Mucosa of descending colon (tissue), 3 donors: Measurements from ENCODE around the gene SPATA12. TPM values are rescaled to one million over a fixed set of nuclear protein-coding genes. Genes with fewer than 3 reads are reported as not detected.

Source experiments
- ATAC-seq: fragments of 200-7000 bp; cut with Tn5 transposase; one replicate; pipeline ENCODE4 v1.9.1; 2020; ENCODE audit warnings: mild to moderate bottlenecking, moderate library complexity
- DNase-seq, 3 donors: peaks; one replicate each; pipeline ENCODE4 v3.0.0-alpha.2; 2020
- H3K36me3 ChIP-seq: fragments of 200-600 bp; one replicate; pipeline ENCODE4 v1.8.0; 2021; ENCODE audit warnings: low read depth, mild to moderate bottlenecking
- H3K4me1 ChIP-seq: fragments of 200-600 bp; one replicate; pipeline ENCODE4 v1.8.0; 2021; ENCODE audit warnings: low read depth, mild to moderate bottlenecking
- H3K4me3 ChIP-seq: fragments of 200-600 bp; one replicate; pipeline ENCODE4 v1.8.0; 2021; ENCODE audit warnings: mild to moderate bottlenecking
- H3K9me3 ChIP-seq: fragments of 200-600 bp; one replicate; pipeline ENCODE4 v1.8.0; 2021; ENCODE audit warnings: mild to moderate bottlenecking
- intact Hi-C, 2 donors: fragments of 100-400 bp; cut with DNase I in 1 of 2; cut with micrococcal nuclease in 1 of 2; formaldehyde crosslinking; loops; one replicate each; pipeline versions ENCODE4 v1.11.0 to v1.11.1; 2022; cut with DNase I, micrococcal nuclease
- total RNA-seq, 3 donors: library from RNA; stranded (reverse); fragmentation: NEBNext Ultra II Directional in 2 of 3; extraction: Animal tissue kit (Norgen Biotek cat#: 25700) in 2 of 3; gene quantifications; one replicate each; pipeline versions ENCODE4 v1.2.1 to v1.2.4, GENCODE V29; 2021 to 2023
- TF ChIP-seq, protein P1 (sequence below): fragments of 200-600 bp; IDR thresholded peaks from one replicate; pipeline ENCODE4 v1.8.0; 2022; ENCODE audit warnings: antibody characterized with exemption, mild to moderate bottlenecking
- donor health status: DM: no; HTN: no; CAD: no; lungs with moderate emphysema.
- donor health status: DM: no; HTN: no; CAD: no.
- donor health status: DM: no; HTN: yes; CAD: no.

Gene SPATA12
- total RNA-seq, 3 donors from 2014 or later = 0.14 TPM; not detected in 2

DNA sequence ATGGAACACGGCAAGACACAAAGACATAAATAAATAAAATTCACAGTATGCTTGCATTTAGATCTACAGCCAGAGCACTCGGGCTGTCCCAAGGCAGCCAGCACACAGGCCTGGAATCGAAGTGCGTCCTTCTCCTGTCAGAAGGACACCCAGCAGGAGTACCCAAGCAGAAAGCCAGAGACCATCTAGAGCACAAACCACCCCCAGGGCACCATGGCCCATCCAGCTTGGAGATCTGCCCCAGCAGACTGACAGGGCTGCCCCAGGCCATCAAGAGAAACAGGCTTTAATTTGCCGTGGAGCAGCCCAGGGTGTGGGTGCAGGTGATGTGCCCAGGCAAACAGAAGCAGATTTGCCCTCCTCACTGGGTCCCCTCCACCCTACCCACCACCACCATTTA lies 7.8 kb upstream of the SPATA12 start:
- Histone ChIP-seq H3K4me3 (no peak overlapping the region), H3K4me1 (no peaks in the 10 kb centered on the region), H3K36me3 (no peaks in the 10 kb centered on the region), H3K9me3 (no peaks in the 10 kb centered on the region)
- TF ChIP-seq, protein P1, sequence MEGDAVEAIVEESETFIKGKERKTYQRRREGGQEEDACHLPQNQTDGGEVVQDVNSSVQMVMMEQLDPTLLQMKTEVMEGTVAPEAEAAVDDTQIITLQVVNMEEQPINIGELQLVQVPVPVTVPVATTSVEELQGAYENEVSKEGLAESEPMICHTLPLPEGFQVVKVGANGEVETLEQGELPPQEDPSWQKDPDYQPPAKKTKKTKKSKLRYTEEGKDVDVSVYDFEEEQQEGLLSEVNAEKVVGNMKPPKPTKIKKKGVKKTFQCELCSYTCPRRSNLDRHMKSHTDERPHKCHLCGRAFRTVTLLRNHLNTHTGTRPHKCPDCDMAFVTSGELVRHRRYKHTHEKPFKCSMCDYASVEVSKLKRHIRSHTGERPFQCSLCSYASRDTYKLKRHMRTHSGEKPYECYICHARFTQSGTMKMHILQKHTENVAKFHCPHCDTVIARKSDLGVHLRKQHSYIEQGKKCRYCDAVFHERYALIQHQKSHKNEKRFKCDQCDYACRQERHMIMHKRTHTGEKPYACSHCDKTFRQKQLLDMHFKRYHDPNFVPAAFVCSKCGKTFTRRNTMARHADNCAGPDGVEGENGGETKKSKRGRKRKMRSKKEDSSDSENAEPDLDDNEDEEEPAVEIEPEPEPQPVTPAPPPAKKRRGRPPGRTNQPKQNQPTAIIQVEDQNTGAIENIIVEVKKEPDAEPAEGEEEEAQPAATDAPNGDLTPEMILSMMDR = no peak
- no peak for ATAC-seq
- intact Hi-C loops = no loop called here
- DNase-seq = no peak

DNA sequence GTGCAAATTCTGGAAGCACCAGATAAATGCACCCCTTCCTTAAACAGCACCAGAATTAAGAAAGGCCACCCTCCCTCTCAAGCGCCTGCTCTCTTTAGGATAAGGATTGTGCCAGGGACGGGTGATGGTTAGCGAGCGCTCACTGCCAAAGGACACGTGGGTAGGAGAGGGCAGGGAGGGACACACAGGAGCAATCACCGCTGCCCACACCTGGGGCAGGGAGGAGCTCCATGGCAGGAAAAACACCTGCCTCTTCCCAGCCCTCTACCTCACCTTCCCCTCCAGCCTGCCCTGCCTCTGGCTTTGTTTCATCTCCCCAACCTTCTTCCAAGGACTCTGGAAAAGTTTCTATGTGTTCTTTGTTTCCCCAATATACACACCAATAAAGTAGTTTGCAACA lies 7.3 kb upstream of the SPATA12 start:
- TF ChIP-seq, protein P1 = no peak
- Histone ChIP-seq H3K4me1 (no peaks in the 10 kb centered on the region), H3K4me3 (no peak overlapping the region), H3K36me3 (no peaks in the 10 kb centered on the region), H3K9me3 (no peaks in the 10 kb centered on the region)
- ATAC-seq (peak; percentile 87), DNase-seq (peak in 1 of 3 donors; percentile 22)
- intact Hi-C loops = no loop called here

DNA sequence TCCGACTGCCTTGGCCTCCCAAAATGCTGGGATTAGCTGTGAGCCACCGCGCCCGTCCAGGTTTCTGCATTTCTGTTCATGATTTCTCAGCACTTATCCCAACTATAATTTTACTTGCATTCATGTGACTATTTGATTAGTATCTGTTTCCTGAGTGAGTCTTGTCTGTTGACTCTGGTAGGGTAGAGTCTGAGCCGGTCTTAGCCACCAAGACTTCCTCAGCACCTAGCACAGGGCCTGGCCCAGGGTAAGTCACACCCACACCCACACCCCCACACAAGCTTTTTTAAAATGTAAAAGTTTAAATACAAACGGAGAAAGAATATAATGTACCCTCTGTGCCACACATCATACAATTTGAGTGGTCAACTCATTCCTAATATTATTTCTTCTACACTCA lies 3.1 kb upstream of the SPATA12 start:
- no peaks in the 10 kb centered on the region for H3K36me3 ChIP-seq
- peaks cover 4% of the 10 kb centered on the region for H3K4me1 ChIP-seq
- no peak for DNase-seq
- no peaks in the 10 kb centered on the region for H3K9me3 ChIP-seq
- TF ChIP-seq, protein P1 = no peak
- ATAC-seq = no peak
- intact Hi-C loops = no loop called here
- no peak overlapping the region for H3K4me3 ChIP-seq

DNA sequence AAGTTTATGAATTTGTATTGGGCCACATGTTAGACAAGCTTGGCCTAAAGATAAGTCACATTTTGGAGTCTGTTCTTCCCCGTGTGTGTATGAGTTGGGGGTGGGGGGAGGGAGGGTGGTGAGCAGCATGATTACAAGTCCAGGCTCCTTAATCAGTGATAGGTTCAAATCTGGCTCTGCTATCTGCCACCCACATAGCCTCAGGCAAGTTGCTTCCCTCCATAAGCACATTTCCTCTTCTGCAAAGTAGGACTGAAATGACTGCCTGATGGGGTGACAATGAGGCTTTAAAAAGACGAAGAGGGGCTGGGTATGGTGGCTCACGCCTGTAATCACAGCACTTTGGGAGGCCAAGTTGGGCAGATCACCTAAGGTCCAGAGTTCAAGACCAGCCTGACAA lies 1.1 kb upstream of the SPATA12 start:
- TF ChIP-seq, protein P1 = no peak

DNA sequence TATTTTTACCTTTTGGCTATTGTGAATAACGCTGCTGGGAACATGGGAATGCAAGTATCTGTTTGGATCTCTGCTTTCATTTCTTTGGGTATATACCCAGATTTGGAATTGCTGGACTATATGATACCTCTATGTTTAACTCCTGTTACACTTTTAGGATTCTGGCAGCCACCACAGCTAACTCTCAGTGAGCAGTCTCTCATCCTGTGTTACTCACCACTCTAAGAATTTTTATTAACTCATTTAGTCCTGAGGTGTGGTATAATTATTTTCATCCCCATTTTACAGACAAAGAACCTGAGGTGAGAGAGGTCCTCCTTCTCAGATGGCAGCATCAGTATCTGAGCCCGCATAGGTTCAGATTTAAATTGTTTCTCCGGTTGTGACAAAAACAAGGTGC lies 1.1 kb downstream of the SPATA12 start:
- intact Hi-C loops = no loop called here
- no peak for DNase-seq
- H3K9me3 ChIP-seq = no peaks in the 10 kb centered on the region
- TF ChIP-seq, protein P1 = no peak
- no peak for ATAC-seq
- H3K4me1 ChIP-seq = peaks cover 4% of the 10 kb centered on the region
- no peak overlapping the region for H3K4me3 ChIP-seq
- no peaks in the 10 kb centered on the region for H3K36me3 ChIP-seq

More for the DNA sequence above, 1.1 kb upstream of the SPATA12 start:
- peaks cover 4% of the 10 kb centered on the region for H3K4me1 ChIP-seq
- H3K9me3 ChIP-seq = no peaks in the 10 kb centered on the region
- ATAC-seq (no peak), DNase-seq (no peak)
- intact Hi-C loops = no loop called here
- H3K4me3 ChIP-seq = no peak overlapping the region
- no peaks in the 10 kb centered on the region for H3K36me3 ChIP-seq

DNA sequence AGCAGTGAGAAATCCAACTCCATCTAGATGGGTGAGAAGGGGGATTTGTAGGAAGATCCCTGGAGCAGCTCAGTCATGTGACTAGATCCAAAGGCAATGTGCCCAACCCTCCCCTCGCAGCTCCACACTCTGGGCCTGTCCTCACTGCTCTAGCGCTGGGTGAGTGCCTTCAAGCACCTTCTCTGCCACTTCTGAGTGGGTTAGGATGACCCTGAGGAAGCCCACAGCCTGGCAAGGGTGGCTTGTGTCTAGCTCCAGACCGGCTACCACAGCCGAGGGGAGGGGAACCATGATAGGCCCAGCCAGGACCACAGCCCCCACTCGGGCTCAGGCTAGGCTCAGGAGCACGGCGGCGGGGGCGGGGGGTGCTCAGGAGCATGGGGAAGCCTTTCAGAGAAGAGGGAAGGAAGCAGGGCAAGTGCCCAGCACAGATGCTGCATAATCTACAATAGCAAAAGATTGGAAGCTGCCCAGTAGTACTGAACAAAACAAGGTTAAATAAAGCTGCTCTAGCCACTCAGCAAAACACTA lies 1.7 kb downstream of the SPATA12 start:
- Histone ChIP-seq H3K4me3 (no peak overlapping the region), H3K36me3 (no peaks in the 10 kb centered on the region), H3K4me1 (peaks cover 4% of the 10 kb centered on the region), H3K9me3 (no peaks in the 10 kb centered on the region)
- intact Hi-C loops = no loop called here
- DNase-seq (no peak), ATAC-seq (no peak)
- TF ChIP-seq, protein P1 = no peak
